Measurements from ENCODE around the gene UBE2L5. TPM values are rescaled to one million over a fixed set of nuclear protein-coding genes. Genes with fewer than 3 reads are reported as not detected.

The UBE2L5 gene
- polyA plus RNA-seq, 1 donor from 2014 or later: not detected

DNA sequence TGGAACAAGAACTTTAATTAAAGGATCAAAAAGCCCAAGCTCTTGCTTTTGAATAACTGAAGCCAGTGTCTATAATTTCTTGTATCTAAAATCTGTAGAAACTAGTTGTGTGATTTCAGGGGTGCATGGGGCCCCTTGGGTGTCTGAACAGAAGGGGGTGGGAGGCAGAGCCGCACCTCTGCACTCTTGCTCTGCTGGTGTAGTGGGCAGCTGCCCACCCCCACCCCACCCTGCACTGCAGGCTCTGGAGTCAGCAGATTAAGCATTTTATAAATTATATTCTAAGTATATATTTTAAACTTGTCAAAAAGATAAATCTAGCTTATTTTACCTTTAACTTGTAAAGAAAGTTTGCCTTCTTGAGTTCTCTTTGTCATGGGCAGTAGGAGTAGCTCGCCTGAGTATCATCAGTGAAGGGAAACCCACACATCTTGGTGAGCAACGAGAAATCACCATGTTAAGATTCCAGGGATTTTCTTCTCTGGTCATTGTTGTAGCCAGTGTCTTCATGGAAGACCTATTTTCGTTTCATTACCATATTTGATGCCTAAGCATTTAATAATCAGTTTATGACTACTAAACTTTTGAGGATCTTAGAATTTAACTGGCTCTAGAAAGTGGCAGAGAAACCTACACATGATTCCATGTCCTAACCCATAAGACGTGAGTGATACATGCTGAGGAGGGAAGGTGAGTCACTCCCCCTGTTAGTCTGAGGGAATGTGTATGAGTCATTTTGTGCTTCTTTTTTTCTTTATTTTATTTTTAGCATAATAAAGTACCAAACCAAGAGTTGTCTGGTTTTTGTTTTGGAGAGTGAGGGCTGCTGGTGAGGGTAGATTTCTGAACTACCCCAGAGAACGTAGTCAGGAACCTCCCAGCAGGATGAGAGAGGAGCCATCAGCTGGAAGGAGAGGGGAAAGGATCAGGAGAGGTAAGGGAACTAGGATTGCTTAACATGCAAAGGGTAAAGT, 7.7 kb downstream of the UBE2L5 start:
- no peak overlapping the region for H3K4me2 ChIP-seq (ENCODE audit: low read length)
- no peak overlapping the region for H2AFZ ChIP-seq (ENCODE audit: low read depth, low read length)

GRCh38 chr13:30431269-30431940, 9.1 kb downstream of the UBE2L5 start:
- Histone ChIP-seq H2AFZ (ENCODE audit: low read depth, low read length) (no peak overlapping the region), H3K27me3 (ENCODE audit: insufficient read depth, low read depth, low read length) (no peaks in the 10 kb centered on the region), H3F3A (ENCODE audit: insufficient read depth, low read length, poor library complexity, severe bottlenecking) (no peaks in the 10 kb centered on the region), H3K27ac (ENCODE audit: low read length) (no peak overlapping the region), H3K9ac (ENCODE audit: low read length) (no peak overlapping the region), H3K9me3 (ENCODE audit: low read length) (no peaks in the 10 kb centered on the region), H3K36me3 (ENCODE audit: insufficient read depth, low read length) (no peaks in the 10 kb centered on the region), H3K79me2 (replicated peaks; ENCODE audit: insufficient read depth, low read length) (no peaks in the 10 kb centered on the region), H3K9me2 (ENCODE audit: insufficient read depth, low read length) (no peaks in the 10 kb centered on the region), H3K4me2 (ENCODE audit: low read length) (no peak overlapping the region), H3K4me3 (ENCODE audit: low read length) (no peak overlapping the region), H4K20me1 (ENCODE audit: insufficient read depth) (no peaks in the 10 kb centered on the region)
- TF ChIP-seq RAD21 (conservative IDR thresholded peaks at IDR 0.05): no peak
- TF ChIP-seq MXI1 (conservative IDR thresholded peaks at IDR 0.05; ENCODE audit: poor library complexity, severe bottlenecking): no peak
- TF ChIP-seq TAF1 (IDR thresholded peaks at IDR 0.05; ENCODE audit: low read depth): no peak
- no peak for TF ChIP-seq EZH2 (IDR thresholded peaks at IDR 0.05; ENCODE audit: borderline replicate concordance, insufficient read depth, low read length, poor library complexity, severe bottlenecking)
- TF ChIP-seq EP300 (conservative IDR thresholded peaks at IDR 0.05; ENCODE audit: poor library complexity, severe bottlenecking): no peak
- no peak for TF ChIP-seq CTCF (IDR thresholded peaks at IDR 0.05; ENCODE audit: poor library complexity, severe bottlenecking)
- TF ChIP-seq POLR2AphosphoS5 (IDR thresholded peaks at IDR 0.05): no peak
- TF ChIP-seq, protein P1, sequence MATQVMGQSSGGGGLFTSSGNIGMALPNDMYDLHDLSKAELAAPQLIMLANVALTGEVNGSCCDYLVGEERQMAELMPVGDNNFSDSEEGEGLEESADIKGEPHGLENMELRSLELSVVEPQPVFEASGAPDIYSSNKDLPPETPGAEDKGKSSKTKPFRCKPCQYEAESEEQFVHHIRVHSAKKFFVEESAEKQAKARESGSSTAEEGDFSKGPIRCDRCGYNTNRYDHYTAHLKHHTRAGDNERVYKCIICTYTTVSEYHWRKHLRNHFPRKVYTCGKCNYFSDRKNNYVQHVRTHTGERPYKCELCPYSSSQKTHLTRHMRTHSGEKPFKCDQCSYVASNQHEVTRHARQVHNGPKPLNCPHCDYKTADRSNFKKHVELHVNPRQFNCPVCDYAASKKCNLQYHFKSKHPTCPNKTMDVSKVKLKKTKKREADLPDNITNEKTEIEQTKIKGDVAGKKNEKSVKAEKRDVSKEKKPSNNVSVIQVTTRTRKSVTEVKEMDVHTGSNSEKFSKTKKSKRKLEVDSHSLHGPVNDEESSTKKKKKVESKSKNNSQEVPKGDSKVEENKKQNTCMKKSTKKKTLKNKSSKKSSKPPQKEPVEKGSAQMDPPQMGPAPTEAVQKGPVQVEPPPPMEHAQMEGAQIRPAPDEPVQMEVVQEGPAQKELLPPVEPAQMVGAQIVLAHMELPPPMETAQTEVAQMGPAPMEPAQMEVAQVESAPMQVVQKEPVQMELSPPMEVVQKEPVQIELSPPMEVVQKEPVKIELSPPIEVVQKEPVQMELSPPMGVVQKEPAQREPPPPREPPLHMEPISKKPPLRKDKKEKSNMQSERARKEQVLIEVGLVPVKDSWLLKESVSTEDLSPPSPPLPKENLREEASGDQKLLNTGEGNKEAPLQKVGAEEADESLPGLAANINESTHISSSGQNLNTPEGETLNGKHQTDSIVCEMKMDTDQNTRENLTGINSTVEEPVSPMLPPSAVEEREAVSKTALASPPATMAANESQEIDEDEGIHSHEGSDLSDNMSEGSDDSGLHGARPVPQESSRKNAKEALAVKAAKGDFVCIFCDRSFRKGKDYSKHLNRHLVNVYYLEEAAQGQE (IDR thresholded peaks at IDR 0.05; ENCODE audit: borderline replicate concordance): no peak
- TF ChIP-seq SMC3 (conservative IDR thresholded peaks at IDR 0.05; ENCODE audit: poor library complexity): no peak

More for the DNA sequence above, 7.7 kb downstream of the UBE2L5 start:
- TF ChIP-seq RAD21 (conservative IDR thresholded peaks at IDR 0.05) (no peak), EZH2 (IDR thresholded peaks at IDR 0.05; ENCODE audit: borderline replicate concordance, insufficient read depth, low read length, poor library complexity, severe bottlenecking) (no peak)
- Histone ChIP-seq H3K9me2 (ENCODE audit: insufficient read depth, low read length) (no peaks in the 10 kb centered on the region), H3F3A (ENCODE audit: insufficient read depth, low read length, poor library complexity, severe bottlenecking) (no peaks in the 10 kb centered on the region), H3K36me3 (ENCODE audit: insufficient read depth, low read length) (no peaks in the 10 kb centered on the region), H3K9ac (ENCODE audit: low read length) (no peak overlapping the region), H4K20me1 (ENCODE audit: insufficient read depth) (no peaks in the 10 kb centered on the region), H3K79me2 (replicated peaks; ENCODE audit: insufficient read depth, low read length) (no peaks in the 10 kb centered on the region), H3K27ac (ENCODE audit: low read length) (no peak overlapping the region), H3K27me3 (ENCODE audit: insufficient read depth, low read depth, low read length) (no peaks in the 10 kb centered on the region), H3K9me3 (ENCODE audit: low read length) (no peaks in the 10 kb centered on the region), H3K4me3 (ENCODE audit: low read length) (no peak overlapping the region)

All from neural cell (in vitro differentiated cells).